Measurements from ENCODE around the gene RAB23. TPM values are rescaled to one million over a fixed set of nuclear protein-coding genes. Genes with fewer than 3 reads are reported as not detected.

The RAB23 gene
- total RNA-seq, 1 donor from 2014 or later, result 11.3 TPM

- H3K27me3 ChIP-seq (ENCODE audit: low read depth), result no peaks in the 10 kb centered on the region
- DNase-seq (no peak), ATAC-seq (no peak)
- H3K36me3 ChIP-seq, result peaks cover 21% of the 10 kb centered on the region
- no peak overlapping the region for H3K4me3 ChIP-seq
- no peaks in the 10 kb centered on the region for H3K4me1 ChIP-seq
- H3K9me3 ChIP-seq, result peaks cover 6% of the 10 kb centered on the region
- intact Hi-C loops (cut with DNase I), result no loop called here
- H3K27ac ChIP-seq, result no peak overlapping the region
- TF ChIP-seq, protein P1, sequence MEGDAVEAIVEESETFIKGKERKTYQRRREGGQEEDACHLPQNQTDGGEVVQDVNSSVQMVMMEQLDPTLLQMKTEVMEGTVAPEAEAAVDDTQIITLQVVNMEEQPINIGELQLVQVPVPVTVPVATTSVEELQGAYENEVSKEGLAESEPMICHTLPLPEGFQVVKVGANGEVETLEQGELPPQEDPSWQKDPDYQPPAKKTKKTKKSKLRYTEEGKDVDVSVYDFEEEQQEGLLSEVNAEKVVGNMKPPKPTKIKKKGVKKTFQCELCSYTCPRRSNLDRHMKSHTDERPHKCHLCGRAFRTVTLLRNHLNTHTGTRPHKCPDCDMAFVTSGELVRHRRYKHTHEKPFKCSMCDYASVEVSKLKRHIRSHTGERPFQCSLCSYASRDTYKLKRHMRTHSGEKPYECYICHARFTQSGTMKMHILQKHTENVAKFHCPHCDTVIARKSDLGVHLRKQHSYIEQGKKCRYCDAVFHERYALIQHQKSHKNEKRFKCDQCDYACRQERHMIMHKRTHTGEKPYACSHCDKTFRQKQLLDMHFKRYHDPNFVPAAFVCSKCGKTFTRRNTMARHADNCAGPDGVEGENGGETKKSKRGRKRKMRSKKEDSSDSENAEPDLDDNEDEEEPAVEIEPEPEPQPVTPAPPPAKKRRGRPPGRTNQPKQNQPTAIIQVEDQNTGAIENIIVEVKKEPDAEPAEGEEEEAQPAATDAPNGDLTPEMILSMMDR (IDR thresholded peaks at IDR 0.05), result no peak
Measured at GRCh38 chr6:57162028-57162427, 60.1 kb downstream of the RAB23 start.

GRCh38 chr6:57159127-57159526 is 63.0 kb downstream of the RAB23 start:
- DNase-seq, result no peak
- H3K27ac ChIP-seq, result no peak overlapping the region
- H3K4me1 ChIP-seq, result no peaks in the 10 kb centered on the region
- intact Hi-C loops (cut with DNase I), result no loop called here
- peaks cover 50% of the 10 kb centered on the region for H3K36me3 ChIP-seq
- ATAC-seq, result no peak
- no peak overlapping the region for H3K4me3 ChIP-seq
- no peaks in the 10 kb centered on the region for H3K9me3 ChIP-seq
- H3K27me3 ChIP-seq (ENCODE audit: low read depth), result no peaks in the 10 kb centered on the region
- TF ChIP-seq, protein P1 (IDR thresholded peaks at IDR 0.05), result no peak

GRCh38 chr6:57158658-57159057 is 63.4 kb downstream of the RAB23 start:
- Histone ChIP-seq H3K27me3 (ENCODE audit: low read depth) (no peaks in the 10 kb centered on the region), H3K9me3 (no peaks in the 10 kb centered on the region), H3K4me1 (no peaks in the 10 kb centered on the region), H3K27ac (no peak overlapping the region), H3K4me3 (no peak overlapping the region), H3K36me3 (peaks cover 51% of the 10 kb centered on the region)
- intact Hi-C loops (cut with DNase I), result no loop called here
- TF ChIP-seq, protein P1 (IDR thresholded peaks at IDR 0.05), result no peak
- no peak for DNase-seq
- ATAC-seq, result no peak

GRCh38 chr6:57147955-57148858 is 73.9 kb downstream of the RAB23 start:
- H3K27ac ChIP-seq, result no peak overlapping the region
- H3K4me3 ChIP-seq, result no peak overlapping the region
- ATAC-seq, result no peak
- no peak for DNase-seq
- no peaks in the 10 kb centered on the region for H3K4me1 ChIP-seq
- H3K27me3 ChIP-seq (ENCODE audit: low read depth), result no peaks in the 10 kb centered on the region
- H3K36me3 ChIP-seq, result peaks cover 58% of the 10 kb centered on the region
- H3K9me3 ChIP-seq, result no peaks in the 10 kb centered on the region
- intact Hi-C loops (cut with DNase I), result no loop called here
- TF ChIP-seq, protein P1 (IDR thresholded peaks at IDR 0.05), result no peak

DNA sequence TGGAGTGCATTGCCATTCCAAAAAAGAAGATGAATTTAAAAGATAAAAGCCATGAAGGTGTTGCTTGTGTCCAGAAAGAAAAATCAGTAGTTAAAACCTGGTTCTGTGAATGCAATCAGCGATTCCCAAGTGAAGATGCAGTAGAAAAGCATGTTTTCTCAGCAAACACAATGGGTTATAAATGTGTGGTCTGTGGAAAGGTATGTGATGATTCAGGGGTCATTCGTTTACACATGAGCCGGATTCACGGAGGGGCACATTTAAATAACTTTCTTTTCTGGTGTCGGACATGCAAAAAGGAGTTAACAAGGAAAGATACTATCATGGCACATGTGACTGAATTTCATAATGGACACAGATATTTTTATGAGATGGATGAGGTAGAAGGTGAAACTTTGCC is 74.7 kb downstream of the RAB23 start:
- no peaks in the 10 kb centered on the region for H3K9me3 ChIP-seq
- TF ChIP-seq, protein P1 (IDR thresholded peaks at IDR 0.05), result no peak
- no peaks in the 10 kb centered on the region for H3K27me3 ChIP-seq (ENCODE audit: low read depth)
- intact Hi-C loops (cut with DNase I), result no loop called here
- DNase-seq (no peak), ATAC-seq (no peak)
- peaks cover 56% of the 10 kb centered on the region for H3K36me3 ChIP-seq
- no peak overlapping the region for H3K4me3 ChIP-seq
- no peaks in the 10 kb centered on the region for H3K4me1 ChIP-seq
- H3K27ac ChIP-seq, result no peak overlapping the region
